Keratinocyte (primary cell): ENCODE data around the gene PTMS. TPM values are rescaled to one million over a fixed set of nuclear protein-coding genes. Genes with fewer than 3 reads are reported as not detected.

Source experiments
- DNase-seq: peaks from one replicate; pipeline ENCODE4 v3.0.0-alpha.2; 2011; ENCODE audit warnings: low read depth, missing footprints, low spot score
- FAIRE-seq: peaks from 2 replicates; lab custom pipeline; 2011; peaks lifted over from hg19 to GRCh38; lab: Jason Lieb, UNC
- H2AFZ ChIP-seq: 2 replicates; pipeline ENCODE4 v1.6.0; 2012; ENCODE audit warnings: low read length, control low read depth, inconsistent platforms; ENCODE audit not compliant: control insufficient read depth
- H3K27ac ChIP-seq: 2 replicates; pipeline ENCODE4 v1.5.1; 2011; ENCODE audit warnings: low read length; ENCODE audit not compliant: control insufficient read depth, insufficient read depth
- H3K27me3 ChIP-seq: 3 replicates; pipeline ENCODE4 v1.6.0; 2011; ENCODE audit warnings: low read length; ENCODE audit not compliant: control insufficient read depth, insufficient read depth; ENCODE audit errors: extremely low read depth
- H3K36me3 ChIP-seq, 2 experiments: 2 replicates in 1 of 2; 3 replicates in 1 of 2; pipeline ENCODE4 v1.5.1; 2011; ENCODE audit warnings: low read length in 2 of 2, mild to moderate bottlenecking in 1 of 2; ENCODE audit not compliant: control insufficient read depth in 2 of 2, insufficient read depth in 2 of 2; ENCODE audit errors: extremely low read depth in 1 of 2
- H3K4me1 ChIP-seq: 3 replicates; pipeline ENCODE4 v1.5.1; 2011; ENCODE audit warnings: low read length; ENCODE audit not compliant: control insufficient read depth, insufficient read depth; ENCODE audit errors: extremely low read depth
- H3K4me2 ChIP-seq: 3 replicates; pipeline ENCODE4 v1.6.0; 2011; ENCODE audit warnings: low read depth, low read length; ENCODE audit not compliant: control insufficient read depth, insufficient read depth; ENCODE audit errors: extremely low read depth
- H3K4me3 ChIP-seq, 3 experiments: fragments of 200-600 bp in 1 of 3; sonication (generic) in 1 of 3; 2 replicates in 2 of 3; 3 replicates in 1 of 3; pipeline ENCODE4 v1.5.1; 2011 to 2016; ENCODE audit warnings: low read length in 3 of 3, mild to moderate bottlenecking in 3 of 3, control low read depth in 2 of 3, inconsistent platforms in 1 of 3, low read depth in 1 of 3, mixed read lengths in 1 of 3, mixed run types in 1 of 3, moderate library complexity in 1 of 3; ENCODE audit not compliant: control insufficient read depth in 2 of 3, insufficient read depth in 2 of 3; ENCODE audit errors: extremely low read depth in 1 of 3
- H3K79me2 ChIP-seq: 2 replicates; pipeline ENCODE4 v1.6.0; 2012; ENCODE audit warnings: low read length; ENCODE audit not compliant: control insufficient read depth, insufficient read depth
- H3K9ac ChIP-seq: 3 replicates; pipeline ENCODE4 v1.6.0; 2011; ENCODE audit warnings: low read length; ENCODE audit not compliant: control insufficient read depth, insufficient read depth; ENCODE audit errors: extremely low read depth
- H3K9me1 ChIP-seq: 3 replicates; pipeline ENCODE4 v1.6.0; 2011; ENCODE audit warnings: low read length; ENCODE audit not compliant: control insufficient read depth, insufficient read depth; ENCODE audit errors: extremely low read depth
- H3K9me3 ChIP-seq: 2 replicates; pipeline ENCODE4 v1.5.1; 2012; ENCODE audit warnings: low read depth, low read length; ENCODE audit not compliant: control insufficient read depth
- H4K20me1 ChIP-seq: 3 replicates; pipeline ENCODE4 v1.6.0; 2011; ENCODE audit warnings: low read length; ENCODE audit not compliant: control insufficient read depth, insufficient read depth; ENCODE audit errors: extremely low read depth
- EZH2 ChIP-seq: IDR thresholded peaks from one replicate; pipeline ENCODE4 v1.6.1; 2012; ENCODE audit warnings: inconsistent platforms, mild to moderate bottlenecking, low read length, moderate library complexity
- dilution Hi-C: fragments of 300-500 bp; cut with MboI; formaldehyde crosslinking; loops from one replicate; pipeline ENCODE4 v1.7.0; 2020; ENCODE audit warnings: low sequenced_read_pairs; ENCODE audit not compliant: extremely low pct_ligation_motif_present
- polyA plus RNA-seq, 5 experiments: library from polyadenylated mRNA; depleted of rRNA in 3 of 5; stranded (reverse) in 3 of 5; stranded (forward) in 1 of 5; unstranded in 1 of 5; fragments of >200 nt; gene quantifications; 1 replicate in 1 of 5; 2 replicates in 3 of 5; 3 replicates in 1 of 5; pipeline versions ENCODE4 v1.2.1 to v1.2.3, GENCODE V29; 2011 to 2012; ENCODE audit warnings: missing spikeins in 2 of 5, low read depth in 1 of 5, low replicate concordance in 1 of 5
- TF ChIP-seq, protein P1 (sequence below), 3 experiments: IDR thresholded peaks in 1 of 3; conservative IDR thresholded peaks in 1 of 3; optimal IDR thresholded peaks in 1 of 3; 2 replicates in 2 of 3; 3 replicates in 1 of 3; pipeline versions ENCODE3 to v1.5.1; 2011; ENCODE audit warnings: low read length in 3 of 3, mild to moderate bottlenecking in 3 of 3, moderate library complexity in 2 of 3, control low read depth in 1 of 3, inconsistent platforms in 1 of 3; ENCODE audit not compliant: insufficient read depth in 2 of 3; ENCODE audit errors: extremely low read depth in 1 of 3

The PTMS gene
- polyA plus RNA-seq, 1 donor (not counting 4 experiments of a cell fraction or from before 2014, with no cell fraction given), result 119 TPM

- Histone ChIP-seq H3K9me1 (no peaks in the 10 kb centered on the region), H4K20me1 (no peaks in the 10 kb centered on the region), H3K9ac (no peak overlapping the region), H3K9me3 (no peaks in the 10 kb centered on the region), H3K4me1 (no peaks in the 10 kb centered on the region), H3K79me2 (no peaks in the 10 kb centered on the region), H3K27ac (no peak overlapping the region), H3K4me3 (no peak overlapping the region), H3K27me3 (peaks cover 9% of the 10 kb centered on the region), H3K4me2 (no peak overlapping the region), H3K36me3 (no peaks in the 10 kb centered on the region), H2AFZ (no peak overlapping the region)
- FAIRE-seq, result no peak
- TF ChIP-seq, protein P1, sequence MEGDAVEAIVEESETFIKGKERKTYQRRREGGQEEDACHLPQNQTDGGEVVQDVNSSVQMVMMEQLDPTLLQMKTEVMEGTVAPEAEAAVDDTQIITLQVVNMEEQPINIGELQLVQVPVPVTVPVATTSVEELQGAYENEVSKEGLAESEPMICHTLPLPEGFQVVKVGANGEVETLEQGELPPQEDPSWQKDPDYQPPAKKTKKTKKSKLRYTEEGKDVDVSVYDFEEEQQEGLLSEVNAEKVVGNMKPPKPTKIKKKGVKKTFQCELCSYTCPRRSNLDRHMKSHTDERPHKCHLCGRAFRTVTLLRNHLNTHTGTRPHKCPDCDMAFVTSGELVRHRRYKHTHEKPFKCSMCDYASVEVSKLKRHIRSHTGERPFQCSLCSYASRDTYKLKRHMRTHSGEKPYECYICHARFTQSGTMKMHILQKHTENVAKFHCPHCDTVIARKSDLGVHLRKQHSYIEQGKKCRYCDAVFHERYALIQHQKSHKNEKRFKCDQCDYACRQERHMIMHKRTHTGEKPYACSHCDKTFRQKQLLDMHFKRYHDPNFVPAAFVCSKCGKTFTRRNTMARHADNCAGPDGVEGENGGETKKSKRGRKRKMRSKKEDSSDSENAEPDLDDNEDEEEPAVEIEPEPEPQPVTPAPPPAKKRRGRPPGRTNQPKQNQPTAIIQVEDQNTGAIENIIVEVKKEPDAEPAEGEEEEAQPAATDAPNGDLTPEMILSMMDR (optimal IDR thresholded peaks at IDR 0.05 in 1 of 3, IDR thresholded peaks at IDR 0.05 in 1 of 3, conservative IDR thresholded peaks at IDR 0.05 in 1 of 3; ENCODE audit: extremely low read depth in 1 of 3, insufficient read depth in 2 of 3, low read length in 3 of 3), result no peak
- TF ChIP-seq EZH2, result no peak
- DNase-seq, result no peak
- dilution Hi-C loops, result no loop called here
Observed at GRCh38 chr12:6786416-6787094, 20.4 kb downstream of the PTMS start.

DNA sequence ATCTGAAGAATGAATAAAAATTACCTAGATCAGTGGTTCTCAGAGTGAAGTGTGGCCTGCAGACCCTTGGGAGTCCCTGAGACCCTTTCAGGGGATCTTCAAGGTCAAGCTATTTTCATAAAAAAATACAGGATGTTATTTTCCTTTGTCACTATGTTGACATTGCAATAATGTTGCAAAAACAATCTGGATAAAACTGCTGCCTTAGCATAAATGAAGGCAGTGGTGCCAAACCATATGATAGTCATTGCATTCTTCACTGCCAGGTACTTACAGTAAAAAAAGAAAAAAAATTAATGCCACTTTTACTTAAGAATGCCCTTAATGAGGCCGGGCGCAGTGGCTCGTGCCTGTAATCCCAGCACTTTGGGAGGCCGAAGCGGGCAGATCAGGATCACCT is 21.1 kb downstream of the PTMS start:
- Histone ChIP-seq H3K27me3 (peaks cover 14% of the 10 kb centered on the region), H3K79me2 (no peaks in the 10 kb centered on the region), H3K4me3 (no peak overlapping the region), H3K9me1 (no peaks in the 10 kb centered on the region), H3K9ac (no peak overlapping the region), H4K20me1 (no peaks in the 10 kb centered on the region), H2AFZ (no peak overlapping the region), H3K27ac (no peak overlapping the region), H3K4me1 (no peaks in the 10 kb centered on the region), H3K9me3 (no peaks in the 10 kb centered on the region), H3K4me2 (no peak overlapping the region), H3K36me3 (no peaks in the 10 kb centered on the region)
- dilution Hi-C loops, result no loop called here
- FAIRE-seq (no peak), DNase-seq (no peak)
- no peak for TF ChIP-seq EZH2
- TF ChIP-seq, protein P1 (optimal IDR thresholded peaks at IDR 0.05 in 1 of 3, IDR thresholded peaks at IDR 0.05 in 1 of 3, conservative IDR thresholded peaks at IDR 0.05 in 1 of 3; ENCODE audit: extremely low read depth in 1 of 3, insufficient read depth in 2 of 3, low read length in 3 of 3), result no peak
